HEK293 (cell line): Measurements from ENCODE around the gene CENPB.

Experiments
- CTCF ChIA-PET: fragments of 350-600 bp; formaldehyde crosslinking; extraction: SDS; loops from one replicate; lab custom pipeline; 2021; ENCODE audit warnings: antibody characterized with exemption; lab: Yijun Ruan, JAX
- POLR2A ChIA-PET: fragments of 300-600 bp; formaldehyde crosslinking; extraction: SDS; loops from one replicate; lab custom pipeline; 2020; ENCODE audit warnings: antibody characterized with exemption, inconsistent platforms; lab: Yijun Ruan, JAX
- H3K27ac ChIP-seq: fragments of 200-500 bp; sonication (Bioruptor generic); 2 replicates; pipeline ENCODE4 v1.5.1; 2014; ENCODE audit warnings: low read depth, low read length, control low read depth, inconsistent platforms; ENCODE audit errors: extremely low read depth
- H3K36me3 ChIP-seq, 2 experiments: fragments of 200-500 bp in 1 of 2; sonication (Bioruptor generic) in 1 of 2; 1 replicate in 1 of 2; 2 replicates in 1 of 2; pipeline ENCODE4 v1.5.1; 2014 to 2017; ENCODE audit warnings: inconsistent platforms in 2 of 2, low read length in 2 of 2; ENCODE audit not compliant: control insufficient read depth in 2 of 2, insufficient read depth in 1 of 2
- H3K4me1 ChIP-seq: fragments of 200-500 bp; sonication (Bioruptor generic); 2 replicates; pipeline ENCODE4 v1.5.1; 2014; ENCODE audit warnings: mild to moderate bottlenecking, low read length, inconsistent platforms; ENCODE audit not compliant: control insufficient read depth, insufficient read depth
- H3K4me3 ChIP-seq: 2 replicates; pipeline ENCODE4 v1.5.1; 2011; ENCODE audit warnings: low read depth, mild to moderate bottlenecking, control low read depth, low read length, moderate library complexity
- H3K9me3 ChIP-seq: fragments of 200-500 bp; sonication (Bioruptor generic); 2 replicates; pipeline ENCODE4 v1.5.1; 2014; ENCODE audit warnings: low read depth, low read length, inconsistent platforms; ENCODE audit not compliant: control insufficient read depth, insufficient read depth
- EGR2 ChIP-seq: fragments of 450-650 bp; formaldehyde crosslinking; IDR thresholded peaks from 2 replicates; pipeline ENCODE4 v1.5.1; 2016; ENCODE audit warnings: low read depth, missing biosample characterization, missing genetic modification characterization
- SP7 ChIP-seq: fragments of 450-650 bp; formaldehyde crosslinking; IDR thresholded peaks from 2 replicates; pipeline ENCODE4 v1.5.1; 2016; ENCODE audit warnings: missing biosample characterization, missing genetic modification characterization
- TCF7L2 ChIP-seq: IDR thresholded peaks from 2 replicates; pipeline ENCODE4 v1.6.1; 2011; ENCODE audit warnings: low read depth, mild to moderate bottlenecking, inconsistent platforms, low read length, moderate library complexity, borderline replicate concordance
- YY1 ChIP-seq: fragments of 450-650 bp; formaldehyde crosslinking; IDR thresholded peaks from 2 replicates; pipeline ENCODE4 v1.5.1; 2018; ENCODE audit warnings: missing biosample characterization, missing genetic modification characterization
- ZBTB20 ChIP-seq: fragments of 450-650 bp; formaldehyde crosslinking; IDR thresholded peaks from 2 replicates; pipeline ENCODE4 v1.5.1; 2016; ENCODE audit warnings: missing biosample characterization, missing genetic modification characterization
- ZBTB21 ChIP-seq: fragments of 450-650 bp; formaldehyde crosslinking; IDR thresholded peaks from 2 replicates; pipeline ENCODE4 v1.5.1; 2017; ENCODE audit warnings: missing biosample characterization, missing genetic modification characterization
- ZBTB48 ChIP-seq: fragments of 450-650 bp; formaldehyde crosslinking; IDR thresholded peaks from 2 replicates; pipeline ENCODE4 v1.5.1; 2016; ENCODE audit warnings: missing biosample characterization, missing genetic modification characterization
- ZFP69B ChIP-seq: fragments of 450-650 bp; formaldehyde crosslinking; IDR thresholded peaks from 2 replicates; pipeline ENCODE4 v1.5.1; 2016; ENCODE audit warnings: missing biosample characterization, missing genetic modification characterization
- ZIC2 ChIP-seq: fragments of 450-650 bp; formaldehyde crosslinking; IDR thresholded peaks from 2 replicates; pipeline ENCODE4 v1.5.1; 2016; ENCODE audit warnings: missing biosample characterization, missing genetic modification characterization
- ZNF426 ChIP-seq: fragments of 450-650 bp; formaldehyde crosslinking; IDR thresholded peaks from 2 replicates; pipeline ENCODE4 v1.5.1; 2017; ENCODE audit warnings: missing biosample characterization, missing genetic modification characterization, mild to moderate bottlenecking, inconsistent platforms, moderate library complexity
- ZNF624 ChIP-seq: fragments of 450-650 bp; formaldehyde crosslinking; IDR thresholded peaks from 2 replicates; pipeline ENCODE4 v1.5.1; 2017; ENCODE audit warnings: missing biosample characterization, missing genetic modification characterization
- ZNF660 ChIP-seq: fragments of 450-650 bp; IDR thresholded peaks from 2 replicates; pipeline ENCODE4 v1.5.1; 2018; ENCODE audit warnings: missing biosample characterization, mild to moderate bottlenecking, missing genetic modification characterization
- ZNF791 ChIP-seq: fragments of 450-650 bp; formaldehyde crosslinking; IDR thresholded peaks from 2 replicates; pipeline ENCODE4 v1.5.1; 2016; ENCODE audit warnings: missing biosample characterization, missing genetic modification characterization
- TF ChIP-seq, protein P1 (sequence below): fragments of 450-650 bp; formaldehyde crosslinking; IDR thresholded peaks from 2 replicates; pipeline ENCODE4 v1.5.1; 2016; ENCODE audit warnings: missing biosample characterization, missing genetic modification characterization
- TF ChIP-seq, protein P2 (sequence below): fragments of 450-650 bp; formaldehyde crosslinking; IDR thresholded peaks from 2 replicates; pipeline ENCODE4 v1.5.1; 2016; ENCODE audit warnings: missing biosample characterization, missing genetic modification characterization

The CENPB gene

DNA sequence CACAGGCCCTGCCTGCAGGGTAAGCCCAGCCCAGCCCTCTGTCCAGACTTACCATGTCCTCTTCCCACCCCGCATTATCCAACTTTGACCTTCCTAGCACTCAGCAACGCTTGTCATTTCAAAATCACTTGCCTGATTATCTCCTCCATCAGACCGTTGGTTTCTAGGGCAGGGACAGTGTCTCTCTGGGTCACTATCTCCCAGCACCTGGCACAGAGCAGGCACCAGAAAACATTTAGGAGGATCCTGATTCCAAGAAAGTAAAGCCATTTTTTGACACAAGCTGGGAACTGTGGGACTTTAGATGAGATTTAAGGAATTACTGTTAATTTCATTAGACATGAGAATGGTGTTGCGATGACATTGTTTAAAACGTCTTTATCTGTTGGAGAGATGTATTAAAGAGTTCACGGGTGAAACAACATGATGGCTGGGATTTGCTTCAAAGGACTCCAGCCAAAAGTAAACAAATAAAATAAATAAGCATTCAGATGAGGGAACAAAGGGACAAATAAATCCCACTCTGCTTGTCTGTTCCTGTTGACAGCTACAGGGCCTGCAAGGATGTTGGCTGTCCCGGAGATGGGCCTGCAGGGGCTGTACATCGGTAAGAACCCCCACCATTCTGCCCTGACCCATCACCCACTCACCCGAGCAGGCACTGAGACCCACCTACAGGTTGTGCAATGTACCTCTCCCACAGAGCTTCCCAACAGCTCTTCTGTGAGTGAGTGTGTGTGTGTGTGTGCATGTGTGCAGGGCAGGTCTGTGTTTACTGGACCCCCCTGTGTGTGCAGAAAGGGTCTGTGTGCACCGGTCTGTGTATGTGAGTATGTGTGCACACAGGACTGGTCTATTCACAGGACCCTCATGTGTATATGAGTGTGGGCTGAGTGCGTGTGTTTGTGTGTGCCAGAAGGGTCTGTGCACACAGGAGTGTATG lies 48.2 kb downstream of the CENPB start (continued):
- TF ChIP-seq, protein P1, sequence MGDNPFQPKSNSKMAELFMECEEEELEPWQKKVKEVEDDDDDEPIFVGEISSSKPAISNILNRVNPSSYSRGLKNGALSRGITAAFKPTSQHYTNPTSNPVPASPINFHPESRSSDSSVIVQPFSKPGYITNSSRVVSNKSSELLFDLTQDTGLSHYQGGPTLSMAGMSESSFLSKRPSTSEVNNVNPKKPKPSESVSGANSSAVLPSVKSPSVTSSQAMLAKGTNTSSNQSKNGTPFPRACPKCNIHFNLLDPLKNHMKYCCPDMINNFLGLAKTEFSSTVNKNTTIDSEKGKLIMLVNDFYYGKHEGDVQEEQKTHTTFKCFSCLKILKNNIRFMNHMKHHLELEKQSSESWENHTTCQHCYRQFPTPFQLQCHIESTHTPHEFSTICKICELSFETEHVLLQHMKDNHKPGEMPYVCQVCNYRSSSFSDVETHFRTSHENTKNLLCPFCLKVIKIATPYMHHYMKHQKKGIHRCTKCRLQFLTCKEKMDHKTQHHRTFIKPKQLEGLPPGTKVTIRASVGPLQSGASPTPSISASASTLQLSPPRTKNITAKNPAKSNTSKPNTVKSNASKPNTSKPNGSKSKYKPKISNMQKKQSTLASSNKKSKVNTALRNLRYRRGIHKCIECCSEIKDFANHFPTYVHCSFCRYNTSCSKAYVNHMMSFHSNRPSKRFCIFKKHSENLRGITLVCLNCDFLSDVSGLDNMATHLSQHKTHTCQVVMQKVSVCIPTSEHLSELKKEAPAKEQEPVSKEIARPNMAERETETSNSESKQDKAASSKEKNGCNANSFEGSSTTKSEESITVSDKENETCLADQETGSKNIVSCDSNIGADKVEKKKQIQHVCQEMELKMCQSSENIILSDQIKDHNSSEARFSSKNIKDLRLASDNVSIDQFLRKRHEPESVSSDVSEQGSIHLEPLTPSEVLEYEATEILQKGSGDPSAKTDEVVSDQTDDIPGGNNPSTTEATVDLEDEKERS (tag by site-specific recombination) = no peak
- TF ChIP-seq SP7 (no peak), ZNF660 (tag by site-specific recombination) (no peak), ZNF624 (tag by site-specific recombination) (no peak), ZBTB21 (tag by site-specific recombination) (no peak), EGR2 (tag by site-specific recombination) (peak; percentile 87), ZIC2 (tag by site-specific recombination) (peak; percentile 78), TCF7L2 (peak; percentile 35; the same call in 1 of the 2 replicates), ZNF426 (tag by site-specific recombination) (no peak), ZNF791 (tag by site-specific recombination) (no peak)
- TF ChIP-seq, protein P2, sequence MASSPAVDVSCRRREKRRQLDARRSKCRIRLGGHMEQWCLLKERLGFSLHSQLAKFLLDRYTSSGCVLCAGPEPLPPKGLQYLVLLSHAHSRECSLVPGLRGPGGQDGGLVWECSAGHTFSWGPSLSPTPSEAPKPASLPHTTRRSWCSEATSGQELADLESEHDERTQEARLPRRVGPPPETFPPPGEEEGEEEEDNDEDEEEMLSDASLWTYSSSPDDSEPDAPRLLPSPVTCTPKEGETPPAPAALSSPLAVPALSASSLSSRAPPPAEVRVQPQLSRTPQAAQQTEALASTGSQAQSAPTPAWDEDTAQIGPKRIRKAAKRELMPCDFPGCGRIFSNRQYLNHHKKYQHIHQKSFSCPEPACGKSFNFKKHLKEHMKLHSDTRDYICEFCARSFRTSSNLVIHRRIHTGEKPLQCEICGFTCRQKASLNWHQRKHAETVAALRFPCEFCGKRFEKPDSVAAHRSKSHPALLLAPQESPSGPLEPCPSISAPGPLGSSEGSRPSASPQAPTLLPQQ (tag by site-specific recombination) = no peak

DNA sequence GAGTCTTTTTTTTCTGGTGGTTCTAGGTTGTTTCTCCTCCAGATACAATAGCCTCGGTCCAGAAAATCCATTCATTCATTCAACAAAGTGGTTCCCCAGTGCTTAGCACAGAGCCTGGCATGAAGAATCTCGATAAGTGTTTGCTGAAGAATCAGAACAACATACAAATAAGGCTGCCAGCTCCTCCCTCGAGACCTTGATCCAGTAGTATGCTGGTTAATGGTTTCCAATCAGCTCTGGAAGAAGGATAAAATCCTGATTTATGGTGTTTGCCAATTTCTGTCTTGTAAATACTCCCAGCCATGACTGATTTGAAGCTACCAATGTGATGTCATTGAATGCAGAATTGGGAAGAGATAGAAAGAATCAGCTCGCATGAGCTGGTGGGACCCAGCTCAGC lies 50.8 kb downstream of the CENPB start:
- Histone ChIP-seq H3K27ac (no peak overlapping the region), H3K4me1 (peaks cover 10% of the 10 kb centered on the region; the same call in 1 of the 2 replicates), H3K4me3 (no peak overlapping the region), H3K36me3 (no peaks in the 10 kb centered on the region), H3K9me3 (no peaks in the 10 kb centered on the region)
- TF ChIP-seq ZBTB20 (tag by site-specific recombination) (no peak), ZFP69B (tag by site-specific recombination) (0 out of 2 replicates have a peak, but pooled peaks have one; percentile 35)
- ChIA-PET POLR2A (interaction anchor here (1.0 kb wide), 1 partner anchor 61 kb away, joined by 3 read pairs; the partner anchor contains the start of gene CDC25B), CTCF (interaction anchor here (0.6 to 4.9 kb wide), 4 partner anchors 9 to 25 kb away, joined by 4 to 23 read pairs (median 14); no protein-coding TSS in a partner anchor)

- Histone ChIP-seq H3K4me1 (peaks cover 10% of the 10 kb centered on the region; the same call in 1 of the 2 replicates), H3K27ac (no peak overlapping the region), H3K9me3 (no peaks in the 10 kb centered on the region), H3K4me3 (no peak overlapping the region), H3K36me3 (no peaks in the 10 kb centered on the region)
- no peak for TF ChIP-seq YY1 (tag by site-specific recombination)
- TF ChIP-seq ZBTB48 (tag by site-specific recombination) = peak; percentile 59; the same call in 1 of the 2 replicates
- ChIA-PET CTCF (interaction anchor here (0.5 to 4.9 kb wide), 3 partner anchors 18 to 59 kb away, joined by 3 to 23 read pairs (median 3); no protein-coding TSS in a partner anchor), POLR2A (no interaction called here)
These were observed 52.3 kb downstream of the CENPB start for GRCh38 chr20:3734111-3734843.
